Smooth muscle cell (in vitro differentiated cells): Measurements from ENCODE around the gene MYO1F. TPM values are rescaled to one million over a fixed set of nuclear protein-coding genes. Genes with fewer than 3 reads are reported as not detected.

Source experiments
- DNase-seq: peaks from one replicate; lab custom pipeline; 2025; ENCODE audit not compliant: unreplicated experiment; lab: John Stamatoyannopoulos, UW
- H2AFZ ChIP-seq: fragments of 200-600 bp; sonication (generic); 2 replicates; pipeline ENCODE4 v1.6.0; 2016; ENCODE audit warnings: antibody characterized with exemption, low read depth, mild to moderate bottlenecking
- H3F3A ChIP-seq: fragments of 200-600 bp; sonication (generic); 2 replicates; pipeline ENCODE4 v1.6.0; 2017; ENCODE audit warnings: antibody characterized with exemption, low read depth
- H3K27ac ChIP-seq: fragments of 200-600 bp; sonication (generic); 2 replicates; pipeline ENCODE4 v1.5.1; 2016; ENCODE audit warnings: low read depth, mild to moderate bottlenecking
- H3K27me3 ChIP-seq: fragments of 200-600 bp; sonication (generic); 2 replicates; pipeline ENCODE4 v1.6.1; 2016; ENCODE audit warnings: low read depth, mild to moderate bottlenecking
- H3K36me3 ChIP-seq: fragments of 200-600 bp; sonication (generic); 2 replicates; pipeline ENCODE4 v1.5.1; 2016; ENCODE audit warnings: low read depth
- H3K4me1 ChIP-seq: fragments of 200-600 bp; sonication (generic); 2 replicates; pipeline ENCODE4 v1.5.1; 2016; ENCODE audit warnings: low read depth
- H3K4me2 ChIP-seq: fragments of 200-600 bp; sonication (generic); 2 replicates; pipeline ENCODE4 v1.6.0; 2016; ENCODE audit warnings: mild to moderate bottlenecking
- H3K4me3 ChIP-seq: fragments of 200-600 bp; sonication (generic); 2 replicates; pipeline ENCODE4 v1.5.1; 2016; ENCODE audit warnings: mild to moderate bottlenecking
- H3K79me2 ChIP-seq: fragments of 200-600 bp; sonication (generic); 2 replicates; pipeline ENCODE4 v1.6.0; 2016; ENCODE audit warnings: low read depth, mild to moderate bottlenecking
- H3K9ac ChIP-seq: fragments of 200-600 bp; sonication (generic); 2 replicates; pipeline ENCODE4 v1.6.0; 2016; ENCODE audit warnings: low read depth
- H3K9me3 ChIP-seq: fragments of 200-600 bp; sonication (generic); replicated peaks from 2 replicates; pipeline ENCODE4 v1.5.1; 2016; ENCODE audit warnings: low read depth
- H4K20me1 ChIP-seq: fragments of 200-600 bp; sonication (generic); 2 replicates; pipeline ENCODE4 v1.6.0; 2016; ENCODE audit warnings: low read depth
- CTCF ChIP-seq: fragments of 200-600 bp; sonication (generic); IDR thresholded peaks from 2 replicates; pipeline ENCODE4 v1.5.1; 2017; ENCODE audit warnings: borderline replicate concordance, mild to moderate bottlenecking, antibody characterized with exemption; ENCODE audit not compliant: insufficient read depth, poor library complexity, severe bottlenecking
- WGBS: methylation state at CpG from one replicate; pipeline ENCODE4 v1.1.7; 2016; ENCODE audit warnings: low lambda C conversion rate; 5-methylcytosine and 5-hydroxymethylcytosine counted together
- polyA plus RNA-seq: library from polyadenylated mRNA; unstranded; fragments of >200 nt; fragmentation: Nextera tagmentation; extraction: Ambion mirVana; gene quantifications from 2 replicates; pipeline ENCODE4 v1.2.1, GENCODE V29; 2016
- total RNA-seq: library from RNA; depleted of rRNA; stranded (reverse); fragments of >200 nt; gene quantifications from 2 replicates; pipeline ENCODE4 v1.2.3, GENCODE V29; 2014

MYO1F gene
- total and polyA plus RNA-seq, 2 experiments from 2014 or later, result 1.4 TPM; not detected in 1

- no peaks in the 10 kb centered on the region for H3K36me3 ChIP-seq
Measured at GRCh38 chr19:8486661-8487136, 90.5 kb downstream of the MYO1F start.

GRCh38 chr19:8485561-8486371, 91.5 kb downstream of the MYO1F start:
- no peak for DNase-seq
- H4K20me1 ChIP-seq, result peaks cover 84% of the 10 kb centered on the region
- no peaks in the 10 kb centered on the region for H3K9me3 ChIP-seq
- WGBS, result 97% methylated on average over 59 of the region's 62 CpGs
- H3K9ac ChIP-seq, result no peak overlapping the region
- no peak overlapping the region for H3K4me2 ChIP-seq
- no peaks in the 10 kb centered on the region for H3F3A ChIP-seq
- no peak overlapping the region for H3K4me3 ChIP-seq
- H3K4me1 ChIP-seq, result peaks cover 22% of the 10 kb centered on the region
- TF ChIP-seq CTCF, result no peak
- no peaks in the 10 kb centered on the region for H3K36me3 ChIP-seq
- no peak overlapping the region for H2AFZ ChIP-seq
- H3K27ac ChIP-seq, result no peak overlapping the region
- H3K27me3 ChIP-seq, result no peaks in the 10 kb centered on the region
- H3K79me2 ChIP-seq, result peaks cover 24% of the 10 kb centered on the region

More at GRCh38 chr19:8486661-8487136, 90.5 kb downstream of the MYO1F start:
- H3K27ac ChIP-seq, result no peak overlapping the region
- DNase-seq, result no peak
- peaks cover 22% of the 10 kb centered on the region for H3K4me1 ChIP-seq
- no peaks in the 10 kb centered on the region for H3F3A ChIP-seq
- WGBS, result 96% methylated on average over 16 of the region's 16 CpGs
- no peak for TF ChIP-seq CTCF
- H2AFZ ChIP-seq, result no peak overlapping the region
- H3K9me3 ChIP-seq, result no peaks in the 10 kb centered on the region
- H3K9ac ChIP-seq, result no peak overlapping the region
- H3K4me2 ChIP-seq, result no peak overlapping the region
- no peaks in the 10 kb centered on the region for H3K27me3 ChIP-seq
- H4K20me1 ChIP-seq, result peaks cover 74% of the 10 kb centered on the region
- H3K79me2 ChIP-seq, result peaks cover 15% of the 10 kb centered on the region
- no peak overlapping the region for H3K4me3 ChIP-seq

- no peaks in the 10 kb centered on the region for H3K36me3 ChIP-seq
Measured at GRCh38 chr19:8484331-8484894, 92.8 kb downstream of the MYO1F start.

More at GRCh38 chr19:8484331-8484894, 92.8 kb downstream of the MYO1F start:
- WGBS, result 95% methylated on average over 18 of the region's 18 CpGs
- peaks cover 22% of the 10 kb centered on the region for H3K4me1 ChIP-seq
- peaks cover 38% of the 10 kb centered on the region for H3K79me2 ChIP-seq
- H3K27me3 ChIP-seq, result no peaks in the 10 kb centered on the region
- H2AFZ ChIP-seq, result no peak overlapping the region
- no peak overlapping the region for H3K9ac ChIP-seq
- no peaks in the 10 kb centered on the region for H3F3A ChIP-seq
- DNase-seq, result no peak
- no peak overlapping the region for H3K27ac ChIP-seq
- TF ChIP-seq CTCF, result no peak
- no peak overlapping the region for H3K4me3 ChIP-seq
- H3K9me3 ChIP-seq, result no peaks in the 10 kb centered on the region
- no peak overlapping the region for H3K4me2 ChIP-seq
- H4K20me1 ChIP-seq, result peaks cover 97% of the 10 kb centered on the region
